ENCODE data around the gene GJD3.
"Not testable (repeated sequence)": the region's sequence is repeated elsewhere in the genome, so short reads cannot be mapped to it uniquely, and the experiment has no call there.

The GJD3 gene

DNA sequence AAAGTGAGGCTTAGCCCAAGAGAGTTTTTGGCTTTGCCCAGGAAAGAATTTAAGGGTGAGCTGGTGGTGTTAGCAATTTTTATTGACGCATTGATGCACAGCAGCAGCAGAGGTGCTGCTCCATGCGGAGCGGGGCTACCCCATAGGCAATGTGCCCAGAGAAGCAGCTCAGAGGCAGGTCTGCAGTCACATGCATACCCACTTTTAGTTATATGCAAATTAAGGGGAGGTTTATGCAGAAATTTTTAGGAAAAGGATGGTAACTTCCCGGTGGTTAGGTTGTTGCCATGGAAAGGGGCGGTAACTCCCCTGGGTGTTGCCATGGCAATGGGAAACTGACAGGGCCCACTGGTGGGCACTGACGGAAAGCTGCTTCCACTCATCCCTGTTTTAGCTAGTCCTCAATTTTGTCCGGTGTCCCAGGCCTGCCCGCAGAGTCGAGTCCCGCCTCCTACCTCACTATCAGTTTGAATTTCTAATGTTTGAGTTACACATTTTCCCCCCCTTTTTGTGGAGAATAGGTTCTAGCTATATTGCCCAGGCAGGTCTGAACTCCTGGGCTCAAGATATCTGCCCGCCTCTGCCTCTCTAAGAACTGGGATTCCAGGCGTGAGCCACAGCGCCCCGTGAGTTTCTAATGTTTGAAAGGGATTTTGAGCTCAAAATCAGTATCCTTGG lies 10.4 kb upstream of the GJD3 start:
- no peak for TF ChIP-seq JUND (IDR thresholded peaks at IDR 0.05; ENCODE audit: low read depth)
- in situ Hi-C loops (cut with HindIII; ENCODE audit: low pct_unique_long_range_greater_than_20kb, low sequenced_read_pairs), result no loop called here
- no peak for DNase-seq (ENCODE audit: low read depth in 1 of 2, low spot score in 1 of 2)

GRCh38 chr17:40373999-40374398 lies 9.5 kb upstream of the GJD3 start:
- no peak for DNase-seq (ENCODE audit: low read depth in 1 of 2, low spot score in 1 of 2)
- in situ Hi-C loops (cut with HindIII; ENCODE audit: low pct_unique_long_range_greater_than_20kb, low sequenced_read_pairs), result no loop called here
- no peak for TF ChIP-seq JUND (IDR thresholded peaks at IDR 0.05; ENCODE audit: low read depth)

DNA sequence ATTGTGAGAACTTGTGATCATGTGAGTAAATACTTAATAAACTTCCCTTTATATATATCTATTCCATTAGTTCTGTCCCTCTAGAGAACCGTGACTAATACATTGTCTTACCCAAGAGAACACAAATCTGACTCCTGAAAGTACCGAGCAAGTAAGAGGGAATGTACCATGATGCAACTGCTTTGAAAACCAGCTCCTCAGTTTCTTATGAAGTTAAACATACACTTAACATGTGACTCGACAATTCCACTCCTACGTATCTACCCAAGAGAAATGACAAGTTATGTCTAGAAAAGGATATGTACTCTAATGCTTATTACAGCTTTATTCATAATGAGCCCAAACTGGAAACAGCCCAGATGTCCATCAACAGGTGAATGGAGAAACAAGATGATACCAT lies 8.8 kb upstream of the GJD3 start:
- no peak for TF ChIP-seq JUND (IDR thresholded peaks at IDR 0.05; ENCODE audit: low read depth)
- in situ Hi-C loops (cut with HindIII; ENCODE audit: low pct_unique_long_range_greater_than_20kb, low sequenced_read_pairs), result no loop called here
- no peak for DNase-seq (ENCODE audit: low read depth in 1 of 2, low spot score in 1 of 2)

GRCh38 chr17:40372644-40373043 lies 8.1 kb upstream of the GJD3 start:
- DNase-seq (ENCODE audit: low read depth in 1 of 2, low spot score in 1 of 2); in situ Hi-C loops (cut with HindIII; ENCODE audit: low pct_unique_long_range_greater_than_20kb, low sequenced_read_pairs): not testable (repeated sequence)

GRCh38 chr17:40372031-40372430 lies 7.5 kb upstream of the GJD3 start:
- DNase-seq (ENCODE audit: low read depth in 1 of 2, low spot score in 1 of 2), result no peak
- TF ChIP-seq JUND (IDR thresholded peaks at IDR 0.05; ENCODE audit: low read depth), result no peak
- in situ Hi-C loops (cut with HindIII; ENCODE audit: low pct_unique_long_range_greater_than_20kb, low sequenced_read_pairs), result no loop called here

DNA sequence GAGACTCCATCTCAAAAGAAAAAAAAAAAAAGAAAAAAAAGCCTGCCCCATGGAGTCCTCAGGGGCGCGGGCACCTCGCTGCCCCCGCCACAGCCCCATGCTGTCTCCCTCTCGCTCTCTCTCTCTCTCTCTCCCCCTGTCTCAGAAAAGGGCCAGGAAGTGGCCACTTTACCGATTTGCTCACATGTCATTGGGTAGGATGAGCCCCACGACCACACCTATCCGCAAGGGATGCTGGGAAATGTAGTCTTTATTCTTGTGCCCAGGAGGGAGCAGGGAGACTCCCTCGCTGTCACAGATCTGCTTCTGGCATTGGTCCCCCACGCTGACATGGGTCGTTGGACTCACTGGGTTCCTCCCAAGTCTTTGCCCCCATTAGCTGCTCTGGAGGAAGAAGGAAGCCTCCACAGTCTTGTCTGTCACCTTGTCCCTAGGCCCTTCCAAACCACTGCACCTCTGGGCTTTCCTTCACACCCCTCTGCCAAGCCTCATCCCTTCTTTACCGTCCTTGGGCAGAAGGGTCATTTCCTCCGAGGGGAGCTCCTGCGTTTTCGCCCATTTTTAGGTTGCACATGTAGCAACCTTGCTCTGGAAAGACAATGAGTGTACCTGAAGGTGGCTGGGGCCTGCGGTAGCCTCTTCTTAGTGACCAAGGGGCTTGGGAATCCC lies 6.9 kb upstream of the GJD3 start:
- TF ChIP-seq JUND (IDR thresholded peaks at IDR 0.05; ENCODE audit: low read depth), result no peak
- in situ Hi-C loops (cut with HindIII; ENCODE audit: low pct_unique_long_range_greater_than_20kb, low sequenced_read_pairs), result no loop called here
- peak in 1 of 2 experiments; percentile 79 for DNase-seq (ENCODE audit: low read depth in 1 of 2, low spot score in 1 of 2)

GRCh38 chr17:40369923-40370322 lies 5.4 kb upstream of the GJD3 start:
- no peak for DNase-seq (ENCODE audit: low read depth in 1 of 2, low spot score in 1 of 2)
- TF ChIP-seq JUND (IDR thresholded peaks at IDR 0.05; ENCODE audit: low read depth), result no peak
- in situ Hi-C loops (cut with HindIII; ENCODE audit: low pct_unique_long_range_greater_than_20kb, low sequenced_read_pairs), result no loop called here

DNA sequence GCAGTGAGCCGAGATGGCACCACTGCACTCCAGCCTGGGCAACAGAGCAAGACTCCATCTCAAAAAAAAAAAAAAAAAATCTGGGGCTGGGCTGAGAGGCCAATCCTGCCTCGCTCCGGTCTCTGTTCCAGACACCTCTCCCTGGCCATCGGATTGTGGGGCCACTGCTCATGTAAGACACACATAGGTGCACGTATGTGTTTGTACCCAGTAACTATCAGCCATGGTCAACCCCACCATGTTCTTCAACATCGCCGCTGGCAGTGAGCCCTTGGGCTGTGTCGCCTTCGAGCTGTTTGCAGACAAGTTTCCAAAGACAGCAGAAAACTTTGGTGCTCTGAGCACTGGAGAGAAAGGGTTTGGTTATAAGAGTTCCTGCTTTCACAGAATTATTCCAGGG lies 3.2 kb upstream of the GJD3 start:
- DNase-seq (ENCODE audit: low read depth in 1 of 2, low spot score in 1 of 2); in situ Hi-C loops (cut with HindIII; ENCODE audit: low pct_unique_long_range_greater_than_20kb, low sequenced_read_pairs): not testable (repeated sequence)

DNA sequence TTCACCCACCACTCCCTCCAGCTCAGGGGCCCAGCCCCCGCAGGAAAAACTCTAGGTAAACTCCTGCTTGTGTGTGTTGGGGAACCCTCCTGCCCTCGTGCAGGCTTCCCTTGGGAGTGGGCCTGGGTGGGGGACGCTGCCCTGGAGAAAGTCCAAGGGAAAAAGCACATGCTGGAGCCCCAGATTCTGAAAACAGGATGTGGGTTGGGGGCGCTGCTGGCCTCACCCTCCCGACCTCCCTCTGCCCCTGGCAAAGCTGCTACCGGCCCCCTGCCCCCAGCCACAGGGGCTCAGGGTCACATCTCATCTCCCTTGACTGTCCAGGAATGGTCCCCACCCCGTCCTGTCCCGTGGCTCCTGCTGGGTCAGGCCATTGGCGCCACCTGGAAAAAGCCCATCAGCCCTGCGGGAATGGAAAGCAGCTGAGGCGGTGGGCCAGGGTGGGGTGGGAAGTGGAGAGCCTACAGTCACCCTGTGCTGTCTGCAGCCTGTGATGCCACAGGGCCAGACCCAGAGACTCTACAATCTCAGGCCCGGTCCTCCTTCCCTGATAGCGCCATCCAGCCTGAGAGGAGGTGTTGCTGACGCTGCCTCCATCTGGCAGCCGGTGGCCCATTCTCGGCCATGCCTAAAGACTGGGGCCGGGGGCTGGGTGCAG lies 2.5 kb upstream of the GJD3 start:
- no peak for TF ChIP-seq JUND (IDR thresholded peaks at IDR 0.05; ENCODE audit: low read depth)
- no peak for DNase-seq (ENCODE audit: low read depth in 1 of 2, low spot score in 1 of 2)
- in situ Hi-C loops (cut with HindIII; ENCODE audit: low pct_unique_long_range_greater_than_20kb, low sequenced_read_pairs), result no loop called here

- no peak for DNase-seq (ENCODE audit: low read depth in 1 of 2, low spot score in 1 of 2)
- no peak for TF ChIP-seq JUND (IDR thresholded peaks at IDR 0.05; ENCODE audit: low read depth)
- in situ Hi-C loops (cut with HindIII; ENCODE audit: low pct_unique_long_range_greater_than_20kb, low sequenced_read_pairs), result no loop called here
These were observed 1.7 kb upstream of the GJD3 start for GRCh38 chr17:40366076-40366860.

- in situ Hi-C loops (cut with HindIII; ENCODE audit: low pct_unique_long_range_greater_than_20kb, low sequenced_read_pairs), result no loop called here
- no peak for DNase-seq (ENCODE audit: low read depth in 1 of 2, low spot score in 1 of 2)
- TF ChIP-seq JUND (IDR thresholded peaks at IDR 0.05; ENCODE audit: low read depth), result no peak
These were observed 369 bp upstream of the GJD3 start for GRCh38 chr17:40364906-40365305.

- DNase-seq (ENCODE audit: low read depth in 1 of 2, low spot score in 1 of 2), result peak; percentile 56 to 80
- in situ Hi-C loops (cut with HindIII; ENCODE audit: low pct_unique_long_range_greater_than_20kb, low sequenced_read_pairs), result no loop called here
- TF ChIP-seq JUND (IDR thresholded peaks at IDR 0.05; ENCODE audit: low read depth), result no peak
These were observed 1.3 kb downstream of the GJD3 start for GRCh38 chr17:40363111-40363827.

All from T47D (cell line).